Dermis microvascular lymphatic vessel endothelial cell (primary cell): ENCODE measurements around the gene ATP9B. TPM values are rescaled to one million over a fixed set of nuclear protein-coding genes. Genes with fewer than 3 reads are reported as not detected.
"Not testable (repeated sequence)": the region's sequence is repeated elsewhere in the genome, so short reads cannot be mapped to it uniquely, and the experiment has no call there.

Experiments
- DNase-seq, 2 donors: peaks; one replicate each; pipeline versions ENCODE4 v3.0.0 to v3.0.0-alpha.2; 2010; ENCODE audit warnings: low read depth in 2 of 2
- total RNA-seq: library from RNA; depleted of rRNA; stranded (reverse); fragments of >200 nt; gene quantifications from 2 replicates; pipeline ENCODE4 v1.2.1, GENCODE V29; 2014

ATP9B gene
- total RNA-seq, 1 donor from 2014 or later: 18.9 TPM

- not testable (repeated sequence) for DNase-seq
These were observed 258.7 kb downstream of the ATP9B start for GRCh38 chr18:79327915-79328314.

DNA sequence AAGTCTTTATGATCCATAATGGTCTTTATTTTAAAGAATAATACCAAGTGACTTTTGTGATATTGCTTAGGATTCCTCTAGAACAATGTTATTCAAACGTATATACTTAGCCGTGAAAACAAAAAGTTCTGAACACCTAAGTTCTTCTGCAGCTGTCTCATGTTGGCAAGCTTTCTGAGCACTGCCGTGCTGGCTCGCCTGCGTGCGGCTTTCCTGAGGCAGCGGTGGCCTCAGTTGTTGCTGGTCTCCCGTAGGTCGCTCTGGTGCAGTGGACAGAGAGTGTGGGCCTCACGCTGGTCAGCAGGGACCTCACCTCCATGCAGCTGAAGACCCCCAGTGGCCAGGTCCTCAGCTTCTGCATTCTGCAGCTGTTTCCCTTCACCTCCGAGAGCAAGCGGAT, 259.7 kb downstream of the ATP9B start:
- DNase-seq: no peak

GRCh38 chr18:79329786-79330185, 260.6 kb downstream of the ATP9B start:
- DNase-seq: peak; percentile 21 to 42

- DNase-seq: no peak
These were observed 263.5 kb downstream of the ATP9B start for GRCh38 chr18:79332646-79333045.

- DNase-seq: no peak
These were observed 263.9 kb downstream of the ATP9B start for GRCh38 chr18:79333046-79333445.

GRCh38 chr18:79334496-79335233, 265.5 kb downstream of the ATP9B start:
- DNase-seq: no peak

DNA sequence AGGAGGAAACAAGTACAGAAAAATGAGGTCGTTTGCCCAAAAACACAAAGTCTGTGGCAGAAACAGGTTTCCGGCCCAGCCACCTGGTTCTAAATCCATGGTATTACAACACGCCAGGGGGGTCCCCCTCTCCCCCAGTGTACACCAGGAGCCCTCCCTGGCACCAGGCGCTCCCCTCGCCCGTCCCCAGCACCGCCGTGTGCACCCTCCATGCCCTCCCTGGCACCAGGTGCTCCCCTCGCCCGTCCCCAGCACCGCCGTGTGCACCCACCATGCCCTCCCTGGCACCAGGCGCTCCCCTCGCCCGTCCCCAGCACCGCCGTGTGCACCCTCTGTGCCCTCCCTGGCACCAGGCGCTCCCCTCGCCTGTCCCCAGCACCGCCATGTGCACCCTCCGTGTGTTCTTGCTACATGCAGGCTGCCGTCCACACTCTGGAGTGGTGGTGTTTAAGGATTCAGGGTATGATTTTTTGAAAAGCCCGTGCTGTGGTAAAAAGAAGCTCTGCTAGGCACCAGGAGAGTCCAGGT, 266.7 kb downstream of the ATP9B start:
- no peak for DNase-seq

DNA sequence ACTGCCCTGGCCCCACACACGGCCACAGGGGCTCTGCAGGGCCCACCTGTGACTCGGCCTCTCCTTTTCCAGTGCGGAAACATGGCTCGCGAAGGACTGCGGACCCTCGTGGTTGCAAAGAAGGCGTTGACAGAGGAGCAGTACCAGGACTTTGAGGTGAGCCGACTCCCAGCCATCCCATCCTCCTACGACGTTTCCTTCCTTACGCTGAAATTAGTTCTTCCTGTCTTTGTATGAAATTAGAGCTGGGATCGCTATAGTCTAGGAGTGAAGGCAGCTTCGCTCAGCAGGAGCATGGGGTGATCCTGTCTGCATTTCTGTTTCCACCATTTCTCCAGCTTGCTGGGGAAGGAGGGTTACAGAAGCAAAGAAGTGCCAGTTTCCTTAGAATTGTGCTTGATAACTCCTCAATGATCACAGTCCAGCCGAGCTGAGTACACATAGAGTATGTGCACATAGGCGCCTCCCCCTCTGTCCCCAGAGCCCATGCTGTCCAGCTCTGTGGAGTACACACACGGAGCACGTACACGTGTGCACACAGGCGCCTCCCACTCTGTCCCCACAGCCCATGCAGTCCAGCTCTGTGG, 267.5 kb downstream of the ATP9B start:
- peak in 1 of 2 donors; percentile 23 for DNase-seq

GRCh38 chr18:79337184-79337583, 268.0 kb downstream of the ATP9B start:
- no peak for DNase-seq

GRCh38 chr18:79337620-79338019, 268.4 kb downstream of the ATP9B start:
- no peak for DNase-seq

- DNase-seq: no peak
These were observed 270.1 kb downstream of the ATP9B start for GRCh38 chr18:79339094-79339908.

DNA sequence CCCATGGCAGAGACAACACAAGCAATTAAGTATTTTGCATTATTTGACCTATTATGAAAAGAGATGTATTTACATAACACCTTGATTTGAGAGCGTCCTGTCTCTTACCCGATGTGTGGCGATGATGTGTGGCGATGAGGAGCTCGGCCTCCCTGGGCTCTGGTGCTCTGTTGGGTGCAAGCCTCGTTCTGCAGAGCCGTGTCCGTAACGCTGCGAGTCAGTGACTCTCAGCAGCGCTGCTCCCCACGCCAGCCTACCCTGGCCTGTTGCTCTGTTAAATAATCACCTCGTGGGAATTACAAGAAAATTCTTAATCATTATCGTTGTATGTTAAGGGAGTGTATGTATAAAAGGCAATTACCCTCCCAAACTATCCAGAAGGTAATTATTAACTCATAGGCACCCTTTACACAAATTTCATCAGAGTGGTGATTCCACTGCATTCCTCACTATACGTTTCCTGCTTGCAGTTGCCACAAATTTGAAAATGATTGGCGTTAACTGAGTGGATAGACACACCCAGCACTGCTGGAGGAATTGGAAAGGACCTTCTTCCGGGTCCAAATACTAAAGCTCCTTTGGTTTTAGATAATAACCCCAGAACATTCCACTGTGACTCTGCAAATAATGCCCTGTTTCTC, 274.5 kb downstream of the ATP9B start:
- no peak for DNase-seq

DNA sequence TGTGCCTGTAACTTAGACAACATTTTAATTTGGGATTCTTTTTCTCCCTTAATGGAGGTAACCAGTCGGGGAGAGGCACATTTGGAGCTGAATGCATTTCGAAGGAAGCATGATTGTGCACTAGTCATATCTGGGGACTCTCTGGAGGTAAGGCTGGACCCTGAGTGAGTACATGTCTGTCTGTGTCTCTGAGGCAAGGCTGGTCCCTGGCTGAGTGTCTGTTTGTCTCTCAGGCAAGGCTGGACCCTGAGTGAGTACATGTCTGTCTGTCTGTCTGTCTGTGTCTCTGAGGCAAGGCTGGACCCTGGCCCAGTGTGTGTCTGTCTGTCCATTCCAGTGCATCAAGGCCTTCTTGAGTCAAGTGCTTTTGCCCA, 275.0 kb downstream of the ATP9B start:
- DNase-seq: no peak

- no peak for DNase-seq
These were observed 276.2 kb downstream of the ATP9B start for GRCh38 chr18:79345366-79345765.

DNA sequence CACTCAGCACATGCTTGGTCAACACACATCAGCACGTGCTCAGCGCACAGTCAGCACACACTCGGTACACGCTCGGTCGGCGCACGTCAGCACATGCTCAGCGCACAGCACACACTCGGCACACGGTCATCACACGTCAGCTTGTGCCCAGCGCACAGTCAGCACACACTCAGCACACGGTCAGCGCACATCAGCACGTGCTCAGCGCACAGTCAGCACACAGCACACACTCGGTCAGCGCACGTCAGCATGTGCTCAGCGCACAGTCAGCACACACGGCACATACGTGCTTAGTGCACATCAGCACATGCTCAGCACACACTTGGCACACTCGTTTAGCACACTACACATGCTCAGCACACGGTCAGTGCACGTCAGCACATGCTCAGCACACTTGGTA, 276.8 kb downstream of the ATP9B start:
- DNase-seq: no peak

DNA sequence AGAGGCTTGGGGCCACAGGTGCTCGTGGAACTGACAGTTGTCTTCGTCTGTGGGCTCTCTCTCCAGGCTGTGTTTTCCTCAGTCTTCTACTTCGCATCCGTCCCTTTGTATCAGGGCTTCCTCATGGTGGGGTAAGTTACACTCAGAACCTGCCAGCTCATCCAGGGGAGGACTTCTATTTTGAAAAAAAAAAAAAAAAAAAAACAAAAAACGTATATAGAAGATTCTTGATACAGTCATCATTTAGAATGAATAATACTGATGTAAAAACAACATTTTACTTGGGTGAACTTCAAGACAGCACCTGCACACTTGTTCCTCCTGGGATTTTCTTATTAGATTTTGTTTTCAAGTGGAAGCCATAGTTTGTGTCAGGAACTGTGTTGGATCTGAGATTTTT, 278.9 kb downstream of the ATP9B start:
- peak in 1 of 2 donors; percentile 18 for DNase-seq

DNA sequence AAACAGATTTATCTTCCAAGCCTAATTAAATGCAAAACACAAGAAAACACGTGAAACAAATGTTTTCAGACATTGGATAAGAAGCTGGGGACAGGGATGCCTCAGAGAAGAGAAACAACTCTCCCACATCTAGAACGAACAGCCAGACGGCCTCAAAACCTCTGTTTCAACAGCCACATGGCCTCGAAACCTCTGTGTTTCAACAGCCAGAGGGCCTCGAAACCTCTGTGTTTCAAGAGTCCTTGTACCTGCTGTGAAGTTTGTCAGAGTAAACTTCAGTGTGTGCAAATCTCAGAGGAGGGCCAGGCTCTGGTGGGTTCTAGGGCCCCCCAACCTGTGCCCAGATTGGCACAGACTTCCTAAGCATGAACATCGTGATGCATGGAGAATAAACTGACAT, 283.2 kb downstream of the ATP9B start:
- no peak for DNase-seq

DNA sequence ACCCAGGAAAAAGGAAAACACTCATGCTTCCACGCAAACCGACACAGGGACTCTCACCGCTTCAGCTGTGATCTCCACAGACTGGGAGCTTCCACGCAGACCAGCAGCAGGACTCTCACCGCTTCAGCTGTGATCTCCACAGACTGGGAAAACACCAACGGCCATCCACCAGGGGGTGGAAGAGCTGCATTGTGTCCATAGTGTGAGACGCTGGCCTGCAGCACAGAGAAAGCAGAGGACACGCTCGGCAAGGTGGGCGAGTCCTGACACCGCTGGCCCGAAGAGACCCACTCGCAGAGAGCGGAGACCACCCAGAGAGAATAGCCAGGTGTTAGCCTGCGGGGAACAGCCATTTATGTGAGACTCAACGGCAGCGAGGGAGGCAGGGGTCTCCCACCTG, 284.1 kb downstream of the ATP9B start:
- no peak for DNase-seq

DNA sequence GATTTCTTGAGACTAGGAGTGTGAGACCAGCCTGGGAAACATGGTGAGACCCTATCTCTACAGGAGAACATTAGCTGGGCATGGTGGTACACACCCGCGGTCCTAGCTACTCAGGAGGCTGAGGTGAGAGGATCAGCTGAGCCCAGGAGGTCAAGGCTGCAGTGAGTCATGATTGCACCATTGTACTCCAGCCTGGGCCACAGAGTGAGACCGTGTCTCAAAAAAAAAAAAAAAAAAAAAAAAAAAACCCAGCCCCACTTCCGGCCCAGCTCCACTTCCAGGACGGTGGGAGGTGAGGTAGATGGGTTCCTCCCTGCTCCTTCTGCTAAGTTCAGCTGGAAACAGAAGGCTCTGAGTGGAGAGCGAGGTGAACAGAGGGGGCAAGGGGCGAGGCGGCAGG, 285.2 kb downstream of the ATP9B start:
- no peak for DNase-seq

- no peak for DNase-seq
These were observed 286.5 kb downstream of the ATP9B start for GRCh38 chr18:79355433-79356335.

GRCh38 chr18:79356435-79356834, 287.2 kb downstream of the ATP9B start:
- DNase-seq: no peak
